SK-N-SH treated with all-trans-retinoic acid at 6 μM for 48 hours (cell line): ENCODE measurements around the gene TRAPPC4.
"Not testable (repeated sequence)": the region's sequence is repeated elsewhere in the genome, so short reads cannot be mapped to it uniquely, and the experiment has no call there.

Experiments used
- ATAC-seq: fragments of 200-7000 bp; cut with Tn5 transposase; 3 replicates; pipeline ENCODE4 v1.9.1; 2020; ENCODE audit warnings: mild to moderate bottlenecking, moderate library complexity
- BACH2 ChIP-seq: fragments of 250-450 bp; sonication (Bioruptor Pico); IDR thresholded peaks from 2 replicates; pipeline ENCODE4 v1.9.0; 2021; ENCODE audit warnings: mild to moderate bottlenecking, borderline replicate concordance
- CSDC2 ChIP-seq: fragments of 250-450 bp; sonication (Bioruptor Pico); IDR thresholded peaks from 2 replicates; pipeline ENCODE4 v1.5.0; 2020; ENCODE audit warnings: mild to moderate bottlenecking, moderate library complexity
- ESRRG ChIP-seq: fragments of 250-450 bp; sonication (Bioruptor Pico); IDR thresholded peaks from 2 replicates; pipeline ENCODE4 v1.6.1; 2021; ENCODE audit warnings: mild to moderate bottlenecking
- GLIS3 ChIP-seq: fragments of 250-450 bp; sonication (Bioruptor Pico); IDR thresholded peaks from 2 replicates; pipeline ENCODE4 v1.5.0; 2020; ENCODE audit warnings: mild to moderate bottlenecking, moderate library complexity
- ISL1 ChIP-seq: fragments of 250-450 bp; sonication (Bioruptor Pico); IDR thresholded peaks from 2 replicates; pipeline ENCODE4 v2.1.2; 2022; ENCODE audit warnings: mild to moderate bottlenecking, moderate library complexity
- OSR1 ChIP-seq: fragments of 250-450 bp; sonication (Bioruptor Pico); IDR thresholded peaks from 2 replicates; pipeline ENCODE4 v1.8.0; 2022; ENCODE audit warnings: moderate library complexity, mild to moderate bottlenecking, inconsistent platforms
- RARB ChIP-seq: fragments of 250-450 bp; sonication (Bioruptor Pico); IDR thresholded peaks from 2 replicates; pipeline ENCODE4 v1.8.0; 2021; ENCODE audit warnings: mild to moderate bottlenecking, moderate library complexity
- TOX ChIP-seq: fragments of 250-450 bp; sonication (Bioruptor Pico); IDR thresholded peaks from 2 replicates; pipeline ENCODE4 v1.8.0; 2021; ENCODE audit warnings: mild to moderate bottlenecking, moderate library complexity, borderline replicate concordance
- ZFP30 ChIP-seq: fragments of 450-650 bp; formaldehyde crosslinking; IDR thresholded peaks from 2 replicates; pipeline ENCODE4 v1.5.0; 2022; ENCODE audit warnings: mild to moderate bottlenecking, moderate library complexity
- ZNF565 ChIP-seq: fragments of 450-650 bp; formaldehyde crosslinking; conservative IDR thresholded peaks from 2 replicates; pipeline ENCODE4 v1.5.0; 2020; ENCODE audit warnings: low read depth, mild to moderate bottlenecking, moderate library complexity
- TF ChIP-seq, protein P1 (sequence below): fragments of 250-450 bp; sonication (Bioruptor Pico); IDR thresholded peaks from 2 replicates; pipeline ENCODE4 v1.5.1; 2021; ENCODE audit warnings: mild to moderate bottlenecking, moderate library complexity
- TF ChIP-seq, protein P2 (sequence below): fragments of 250-450 bp; sonication (Bioruptor Pico); IDR thresholded peaks from 2 replicates; pipeline ENCODE4 v1.5.1; 2020; ENCODE audit warnings: low read depth, mild to moderate bottlenecking, moderate library complexity
- TF ChIP-seq, protein P3 (sequence below): fragments of 250-450 bp; sonication (Bioruptor Pico); IDR thresholded peaks from 2 replicates; pipeline ENCODE4 v1.8.0; 2020; ENCODE audit warnings: mild to moderate bottlenecking, moderate library complexity, borderline replicate concordance
- TF ChIP-seq, protein P4 (sequence below): fragments of 250-450 bp; sonication (Bioruptor Pico); IDR thresholded peaks from 2 replicates; pipeline ENCODE4 v1.5.0; 2020; ENCODE audit warnings: mild to moderate bottlenecking, moderate library complexity
- TF ChIP-seq, protein P5 (sequence below): fragments of 250-450 bp; sonication (Bioruptor Pico); IDR thresholded peaks from 2 replicates; pipeline ENCODE4 v1.8.0; 2021; ENCODE audit warnings: low read depth, mild to moderate bottlenecking, moderate library complexity, borderline replicate concordance

TRAPPC4 gene

DNA sequence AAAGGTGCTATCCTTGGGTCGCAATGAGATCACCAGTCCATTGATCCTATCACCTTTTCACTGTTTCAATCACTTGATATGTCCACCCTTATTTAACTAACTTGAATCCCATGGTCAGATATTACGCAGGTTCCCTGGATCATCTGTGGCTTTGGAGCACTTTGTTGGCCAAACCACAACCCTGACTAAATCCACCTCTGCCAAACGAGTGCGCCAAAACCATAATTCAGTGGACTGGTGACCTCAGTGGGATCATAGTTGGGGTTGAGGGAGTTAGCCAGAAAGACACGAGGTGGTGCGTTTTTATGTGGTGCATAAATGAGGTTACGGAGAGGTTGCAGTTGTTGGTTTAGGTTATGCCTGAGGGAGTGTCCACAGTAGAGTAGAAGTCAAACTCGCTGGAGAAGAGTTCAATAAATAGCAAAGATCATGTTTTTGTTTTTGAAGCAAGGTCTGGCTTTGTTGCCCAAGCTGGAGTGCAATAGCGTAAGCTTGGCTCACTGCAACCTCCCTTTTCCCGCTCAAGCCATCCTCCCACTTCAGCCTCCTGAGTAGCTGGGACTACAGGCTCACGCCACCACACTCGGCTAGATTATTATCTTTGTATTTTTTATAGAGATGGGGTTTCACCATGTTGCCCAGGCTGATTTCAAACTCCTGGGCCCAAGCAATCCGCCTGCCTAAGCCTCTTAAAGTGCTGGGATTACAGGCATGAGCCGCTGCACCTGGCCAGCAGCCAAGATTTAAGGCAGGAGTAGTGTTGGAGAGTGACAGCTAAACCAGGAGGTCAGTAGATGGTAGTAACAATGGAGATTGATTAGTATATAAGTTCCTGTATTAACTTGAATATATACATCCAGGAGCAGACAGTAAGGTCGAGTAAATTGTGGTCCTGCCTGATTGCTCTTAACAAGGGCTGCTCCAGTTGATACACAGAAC, 42.5 kb upstream of the TRAPPC4 start:
- no peak for TF ChIP-seq TOX (CRISPR knock-in tag)
- TF ChIP-seq, protein P1, sequence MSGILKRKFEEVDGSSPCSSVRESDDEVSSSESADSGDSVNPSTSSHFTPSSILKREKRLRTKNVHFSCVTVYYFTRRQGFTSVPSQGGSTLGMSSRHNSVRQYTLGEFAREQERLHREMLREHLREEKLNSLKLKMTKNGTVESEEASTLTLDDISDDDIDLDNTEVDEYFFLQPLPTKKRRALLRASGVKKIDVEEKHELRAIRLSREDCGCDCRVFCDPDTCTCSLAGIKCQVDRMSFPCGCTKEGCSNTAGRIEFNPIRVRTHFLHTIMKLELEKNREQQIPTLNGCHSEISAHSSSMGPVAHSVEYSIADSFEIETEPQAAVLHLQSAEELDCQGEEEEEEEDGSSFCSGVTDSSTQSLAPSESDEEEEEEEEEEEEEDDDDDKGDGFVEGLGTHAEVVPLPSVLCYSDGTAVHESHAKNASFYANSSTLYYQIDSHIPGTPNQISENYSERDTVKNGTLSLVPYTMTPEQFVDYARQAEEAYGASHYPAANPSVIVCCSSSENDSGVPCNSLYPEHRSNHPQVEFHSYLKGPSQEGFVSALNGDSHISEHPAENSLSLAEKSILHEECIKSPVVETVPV = no peak
- TF ChIP-seq, protein P2, sequence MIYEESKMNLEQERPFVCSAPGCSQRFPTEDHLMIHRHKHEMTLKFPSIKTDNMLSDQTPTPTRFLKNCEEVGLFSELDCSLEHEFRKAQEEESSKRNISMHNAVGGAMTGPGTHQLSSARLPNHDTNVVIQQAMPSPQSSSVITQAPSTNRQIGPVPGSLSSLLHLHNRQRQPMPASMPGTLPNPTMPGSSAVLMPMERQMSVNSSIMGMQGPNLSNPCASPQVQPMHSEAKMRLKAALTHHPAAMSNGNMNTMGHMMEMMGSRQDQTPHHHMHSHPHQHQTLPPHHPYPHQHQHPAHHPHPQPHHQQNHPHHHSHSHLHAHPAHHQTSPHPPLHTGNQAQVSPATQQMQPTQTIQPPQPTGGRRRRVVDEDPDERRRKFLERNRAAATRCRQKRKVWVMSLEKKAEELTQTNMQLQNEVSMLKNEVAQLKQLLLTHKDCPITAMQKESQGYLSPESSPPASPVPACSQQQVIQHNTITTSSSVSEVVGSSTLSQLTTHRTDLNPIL (CRISPR knock-in tag) = no peak
- peak; percentile 37; the same call in 2 of the 3 replicates for ATAC-seq

DNA sequence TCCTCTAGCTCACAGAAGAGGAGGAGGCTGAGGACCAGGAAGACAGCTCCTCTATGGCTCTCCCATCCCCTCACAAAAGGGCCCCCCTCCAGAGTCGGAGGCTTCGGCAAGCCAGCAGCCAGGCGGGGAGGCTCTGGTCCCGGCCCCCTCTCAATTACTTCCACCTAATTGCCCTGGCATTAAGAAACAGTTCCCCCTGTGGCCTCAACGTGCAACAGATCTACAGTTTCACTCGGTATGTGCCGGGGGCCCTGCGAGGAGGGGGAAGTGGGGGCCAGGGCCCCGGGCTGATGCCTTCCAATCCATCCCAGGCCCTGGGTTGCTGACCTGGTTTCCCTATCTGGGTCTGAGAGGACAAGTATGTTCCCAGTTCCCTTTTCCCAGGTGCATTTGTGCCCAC, 39.1 kb upstream of the TRAPPC4 start:
- no peak for ATAC-seq
- TF ChIP-seq, protein P3, sequence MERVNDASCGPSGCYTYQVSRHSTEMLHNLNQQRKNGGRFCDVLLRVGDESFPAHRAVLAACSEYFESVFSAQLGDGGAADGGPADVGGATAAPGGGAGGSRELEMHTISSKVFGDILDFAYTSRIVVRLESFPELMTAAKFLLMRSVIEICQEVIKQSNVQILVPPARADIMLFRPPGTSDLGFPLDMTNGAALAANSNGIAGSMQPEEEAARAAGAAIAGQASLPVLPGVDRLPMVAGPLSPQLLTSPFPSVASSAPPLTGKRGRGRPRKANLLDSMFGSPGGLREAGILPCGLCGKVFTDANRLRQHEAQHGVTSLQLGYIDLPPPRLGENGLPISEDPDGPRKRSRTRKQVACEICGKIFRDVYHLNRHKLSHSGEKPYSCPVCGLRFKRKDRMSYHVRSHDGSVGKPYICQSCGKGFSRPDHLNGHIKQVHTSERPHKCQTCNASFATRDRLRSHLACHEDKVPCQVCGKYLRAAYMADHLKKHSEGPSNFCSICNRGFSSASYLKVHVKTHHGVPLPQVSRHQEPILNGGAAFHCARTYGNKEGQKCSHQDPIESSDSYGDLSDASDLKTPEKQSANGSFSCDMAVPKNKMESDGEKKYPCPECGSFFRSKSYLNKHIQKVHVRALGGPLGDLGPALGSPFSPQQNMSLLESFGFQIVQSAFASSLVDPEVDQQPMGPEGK (CRISPR knock-in tag) = no peak
- TF ChIP-seq ISL1 (CRISPR knock-in tag) (no peak), TOX (CRISPR knock-in tag) (no peak), RARB (CRISPR knock-in tag) (no peak)
- TF ChIP-seq, protein P1 = no peak

DNA sequence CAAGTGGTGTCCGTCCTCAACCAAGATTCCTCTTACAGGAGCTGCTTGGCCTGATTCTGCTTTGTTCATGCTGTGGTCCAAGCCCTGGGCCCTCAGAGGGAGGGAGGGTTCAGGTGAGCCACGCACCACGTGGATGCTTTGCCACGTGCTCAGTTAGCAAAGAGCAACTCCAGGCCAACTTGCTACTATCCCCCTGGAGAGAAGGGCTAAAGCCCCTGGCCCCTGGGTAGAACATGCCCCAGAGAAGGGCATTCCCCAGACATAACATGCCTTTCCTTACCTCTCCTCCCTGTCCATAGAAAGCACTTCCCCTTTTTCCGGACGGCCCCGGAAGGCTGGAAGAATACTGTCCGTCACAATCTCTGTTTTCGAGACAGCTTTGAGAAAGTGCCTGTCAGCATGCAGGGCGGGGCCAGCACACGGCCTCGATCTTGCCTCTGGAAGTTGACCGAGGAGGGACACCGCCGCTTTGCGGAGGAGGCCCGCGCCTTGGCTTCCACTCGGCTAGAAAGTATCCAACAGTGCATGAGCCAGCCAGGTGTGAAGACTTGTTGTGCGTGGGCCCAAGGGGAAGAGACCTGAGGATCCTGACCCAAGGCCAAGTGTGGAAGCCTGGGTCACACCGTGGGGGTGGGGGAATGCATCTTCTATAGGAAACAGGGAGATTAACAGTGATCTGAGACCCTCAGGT, 38.2 kb upstream of the TRAPPC4 start:
- TF ChIP-seq BACH2 (CRISPR knock-in tag) = no peak
- no peak for TF ChIP-seq ESRRG (CRISPR knock-in tag)
- TF ChIP-seq ZFP30 (CRISPR knock-in tag) = no peak
- TF ChIP-seq OSR1 (CRISPR knock-in tag) = no peak
- TF ChIP-seq RARB (CRISPR knock-in tag) = no peak
- TF ChIP-seq, protein P3 (CRISPR knock-in tag) = no peak
- ATAC-seq = no peak

DNA sequence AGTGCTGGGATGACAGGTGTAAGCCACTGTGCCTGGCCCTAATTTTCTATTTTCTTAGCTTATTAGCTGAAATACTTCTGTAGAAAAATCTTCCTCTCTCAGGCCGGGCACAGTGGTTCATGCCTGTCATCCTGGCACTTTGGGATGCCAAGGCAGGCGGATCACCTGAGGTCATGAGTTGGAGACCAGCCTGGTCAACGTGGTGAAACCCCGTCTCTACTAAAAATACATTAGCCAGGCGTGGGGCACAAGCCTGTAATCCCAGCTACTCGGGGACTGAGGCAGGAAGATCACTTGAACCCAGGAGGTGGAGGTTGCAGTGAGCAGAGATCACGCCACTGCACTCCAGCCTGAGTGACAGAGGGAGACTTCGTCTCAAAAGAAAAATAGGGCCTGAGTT, 34.2 kb upstream of the TRAPPC4 start:
- ATAC-seq = not testable (repeated sequence)

DNA sequence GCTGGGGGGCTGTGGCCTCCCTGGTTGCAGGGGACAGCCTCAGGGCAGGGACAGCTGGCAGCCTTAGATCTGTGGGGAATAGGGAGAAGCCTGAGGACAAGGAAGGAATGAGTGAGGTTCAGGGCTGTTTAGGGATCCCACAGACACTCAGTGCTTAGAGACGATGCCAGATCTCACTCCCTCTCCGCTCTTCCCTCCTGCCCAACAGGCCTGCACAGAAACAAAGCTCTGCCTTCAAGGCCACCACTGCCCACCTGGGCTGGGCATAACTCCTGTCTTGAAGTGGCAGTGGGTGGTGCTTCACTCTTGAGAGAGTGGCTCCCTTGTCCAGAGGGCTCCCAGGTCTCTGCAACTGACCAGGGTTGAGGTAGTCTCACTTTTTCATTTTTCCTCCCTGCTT, 33.7 kb upstream of the TRAPPC4 start:
- no peak; the same call in 2 of the 3 replicates for ATAC-seq
- TF ChIP-seq ISL1 (CRISPR knock-in tag) (no peak), ZNF565 (no peak), RARB (CRISPR knock-in tag) (no peak), GLIS3 (CRISPR knock-in tag) (no peak), CSDC2 (CRISPR knock-in tag) (no peak)
- TF ChIP-seq, protein P4, sequence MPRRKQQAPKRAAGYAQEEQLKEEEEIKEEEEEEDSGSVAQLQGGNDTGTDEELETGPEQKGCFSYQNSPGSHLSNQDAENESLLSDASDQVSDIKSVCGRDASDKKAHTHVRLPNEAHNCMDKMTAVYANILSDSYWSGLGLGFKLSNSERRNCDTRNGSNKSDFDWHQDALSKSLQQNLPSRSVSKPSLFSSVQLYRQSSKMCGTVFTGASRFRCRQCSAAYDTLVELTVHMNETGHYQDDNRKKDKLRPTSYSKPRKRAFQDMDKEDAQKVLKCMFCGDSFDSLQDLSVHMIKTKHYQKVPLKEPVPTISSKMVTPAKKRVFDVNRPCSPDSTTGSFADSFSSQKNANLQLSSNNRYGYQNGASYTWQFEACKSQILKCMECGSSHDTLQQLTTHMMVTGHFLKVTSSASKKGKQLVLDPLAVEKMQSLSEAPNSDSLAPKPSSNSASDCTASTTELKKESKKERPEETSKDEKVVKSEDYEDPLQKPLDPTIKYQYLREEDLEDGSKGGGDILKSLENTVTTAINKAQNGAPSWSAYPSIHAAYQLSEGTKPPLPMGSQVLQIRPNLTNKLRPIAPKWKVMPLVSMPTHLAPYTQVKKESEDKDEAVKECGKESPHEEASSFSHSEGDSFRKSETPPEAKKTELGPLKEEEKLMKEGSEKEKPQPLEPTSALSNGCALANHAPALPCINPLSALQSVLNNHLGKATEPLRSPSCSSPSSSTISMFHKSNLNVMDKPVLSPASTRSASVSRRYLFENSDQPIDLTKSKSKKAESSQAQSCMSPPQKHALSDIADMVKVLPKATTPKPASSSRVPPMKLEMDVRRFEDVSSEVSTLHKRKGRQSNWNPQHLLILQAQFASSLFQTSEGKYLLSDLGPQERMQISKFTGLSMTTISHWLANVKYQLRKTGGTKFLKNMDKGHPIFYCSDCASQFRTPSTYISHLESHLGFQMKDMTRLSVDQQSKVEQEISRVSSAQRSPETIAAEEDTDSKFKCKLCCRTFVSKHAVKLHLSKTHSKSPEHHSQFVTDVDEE (CRISPR knock-in tag) = no peak
- TF ChIP-seq, protein P5, sequence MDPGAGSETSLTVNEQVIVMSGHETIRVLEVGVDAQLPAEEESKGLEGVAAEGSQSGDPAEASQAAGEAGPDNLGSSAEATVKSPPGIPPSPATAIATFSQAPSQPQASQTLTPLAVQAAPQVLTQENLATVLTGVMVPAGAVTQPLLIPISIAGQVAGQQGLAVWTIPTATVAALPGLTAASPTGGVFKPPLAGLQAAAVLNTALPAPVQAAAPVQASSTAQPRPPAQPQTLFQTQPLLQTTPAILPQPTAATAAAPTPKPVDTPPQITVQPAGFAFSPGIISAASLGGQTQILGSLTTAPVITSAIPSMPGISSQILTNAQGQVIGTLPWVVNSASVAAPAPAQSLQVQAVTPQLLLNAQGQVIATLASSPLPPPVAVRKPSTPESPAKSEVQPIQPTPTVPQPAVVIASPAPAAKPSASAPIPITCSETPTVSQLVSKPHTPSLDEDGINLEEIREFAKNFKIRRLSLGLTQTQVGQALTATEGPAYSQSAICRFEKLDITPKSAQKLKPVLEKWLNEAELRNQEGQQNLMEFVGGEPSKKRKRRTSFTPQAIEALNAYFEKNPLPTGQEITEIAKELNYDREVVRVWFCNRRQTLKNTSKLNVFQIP = no peak
